GM21390 (cell line): ENCODE measurements around the gene CKLF.
A peak's percentile ranks its signal among the peaks of the same experiment; 100 is the strongest.
"Not testable (repeated sequence)": the region's sequence is repeated elsewhere in the genome, so short reads cannot be mapped to it uniquely, and the experiment has no call there.

ENCODE experiments used
- ATAC-seq: cut with Tn5 transposase; IDR thresholded peaks from one replicate; pipeline ENCODE4 v1.9.1; 2021; ENCODE audit not compliant: unreplicated experiment

CKLF gene

GRCh38 chr16:66552286-66553177 lies at the start of gene CKLF:
TSS of gene CKLF (plus strand) at chr16:66552576. CDS start at chr16:66552716, 140 bp downstream.
- ATAC-seq, result peak; percentile 67

DNA sequence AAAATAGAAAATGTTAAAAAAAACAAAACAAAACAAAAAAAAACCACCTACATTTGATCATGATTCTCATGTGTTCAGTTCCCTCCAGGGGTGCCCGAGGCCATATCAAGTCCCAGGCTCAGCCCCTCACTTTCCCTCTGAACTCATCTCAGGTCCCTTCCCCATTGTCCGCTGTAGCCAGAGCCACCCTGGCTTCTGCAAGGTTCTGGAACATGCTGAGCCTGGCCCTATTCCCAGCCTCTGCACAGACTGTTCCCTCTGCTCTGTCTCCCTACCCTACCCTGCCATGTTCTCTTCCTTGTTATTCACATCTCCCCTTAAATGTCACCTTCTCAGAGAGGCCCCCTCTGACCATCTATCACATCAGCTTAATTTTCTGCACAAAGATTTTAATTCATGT lies 49.3 kb upstream of the CKLF start:
- ATAC-seq, result no peak

DNA sequence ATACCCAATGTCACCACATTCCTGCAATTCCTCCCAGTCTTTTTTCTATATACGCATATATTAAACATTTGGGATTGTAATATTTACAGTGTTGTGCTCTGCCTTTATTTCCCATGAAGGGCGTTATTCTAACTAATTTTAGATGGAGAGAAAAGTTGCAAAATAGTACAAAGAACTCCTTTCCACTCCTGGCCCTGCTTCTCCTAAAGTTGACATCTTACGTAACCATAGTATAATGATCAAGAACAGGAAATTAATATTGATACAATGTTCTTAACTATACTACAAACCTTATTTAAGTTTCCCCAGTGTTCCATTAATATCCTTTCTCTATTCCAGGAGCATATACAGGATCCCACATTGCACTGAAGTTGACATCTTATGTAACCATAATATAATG lies 48.8 kb upstream of the CKLF start:
- ATAC-seq, result no peak

DNA sequence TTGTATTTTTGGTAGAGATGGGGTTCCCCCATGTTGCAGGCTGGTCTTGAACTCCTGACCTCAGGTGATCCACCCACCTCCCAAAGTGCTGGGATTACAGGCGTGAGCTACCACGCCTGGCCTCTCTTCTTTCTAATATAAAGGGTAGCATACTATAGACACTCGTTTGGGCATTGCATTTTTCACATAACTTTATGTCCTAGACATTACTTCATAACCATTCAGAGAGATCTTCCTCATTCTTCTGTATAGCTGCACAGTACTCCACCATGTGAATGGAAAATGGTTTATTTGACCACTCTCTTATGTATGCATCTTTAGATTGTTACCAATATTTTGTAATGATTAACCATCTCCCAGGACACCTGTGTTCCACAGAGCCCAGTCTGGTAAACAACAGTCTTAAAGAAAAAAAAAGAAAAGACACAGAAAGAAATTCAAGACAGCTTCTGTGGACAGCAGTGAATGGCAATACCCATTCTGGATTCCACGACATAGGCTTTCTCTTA lies 44.6 kb upstream of the CKLF start:
- ATAC-seq, result no peak

DNA sequence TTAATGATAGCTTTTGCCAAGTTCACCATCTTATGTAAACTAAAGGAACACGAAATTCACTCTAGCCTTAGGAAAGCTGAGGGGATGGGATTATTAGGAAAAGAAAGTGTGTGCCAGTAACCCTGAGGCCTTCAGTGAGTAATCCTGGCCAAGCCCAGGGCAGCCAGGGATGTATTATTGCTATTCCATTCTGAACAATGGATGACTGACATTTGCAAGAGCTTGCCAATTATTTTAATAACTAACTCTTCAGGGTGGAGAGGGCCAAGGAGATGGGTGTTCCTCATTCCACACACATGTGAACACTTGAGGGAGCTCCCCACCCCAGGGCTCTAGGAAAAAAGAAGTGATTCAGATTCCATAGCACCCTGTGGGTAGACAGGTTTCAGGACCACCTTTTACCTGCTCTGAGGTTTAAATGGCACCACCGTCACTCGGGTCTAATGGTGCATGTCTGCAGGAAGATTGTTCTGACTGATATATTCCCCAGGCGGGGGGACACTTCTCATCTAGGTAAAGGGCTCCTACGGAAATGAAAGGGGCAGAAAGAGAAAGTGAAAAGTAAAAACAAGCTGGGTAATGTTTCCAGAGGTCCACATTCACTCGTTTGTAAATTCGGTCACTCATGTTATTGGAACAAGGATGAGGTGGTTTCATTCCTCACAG lies 44.0 kb upstream of the CKLF start:
- ATAC-seq, result no peak

- no peak for ATAC-seq
Observed at GRCh38 chr16:66508914-66509496, 43.4 kb upstream of the CKLF start.

GRCh38 chr16:66509576-66509975 lies 42.8 kb upstream of the CKLF start:
- ATAC-seq, result no peak

DNA sequence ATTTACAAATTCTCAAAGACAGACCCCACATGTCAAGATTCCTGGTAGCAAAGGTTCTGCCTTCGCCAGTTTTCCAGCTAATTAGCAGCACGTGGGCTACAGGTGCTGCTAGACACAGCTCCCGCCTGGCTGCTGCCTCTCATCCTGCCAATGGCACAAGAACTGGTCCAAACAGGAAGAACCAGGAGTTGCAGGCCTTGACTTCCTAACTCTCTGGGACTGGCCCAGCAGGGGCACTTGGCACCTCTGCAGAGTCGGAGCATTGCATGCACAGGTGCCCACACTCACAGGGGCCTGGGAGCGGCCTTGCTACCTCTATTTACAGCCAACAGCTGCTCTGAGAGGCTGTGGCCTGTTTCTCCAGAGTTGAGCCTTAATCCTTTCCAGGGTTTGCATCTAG lies 42.1 kb upstream of the CKLF start:
- no peak for ATAC-seq

DNA sequence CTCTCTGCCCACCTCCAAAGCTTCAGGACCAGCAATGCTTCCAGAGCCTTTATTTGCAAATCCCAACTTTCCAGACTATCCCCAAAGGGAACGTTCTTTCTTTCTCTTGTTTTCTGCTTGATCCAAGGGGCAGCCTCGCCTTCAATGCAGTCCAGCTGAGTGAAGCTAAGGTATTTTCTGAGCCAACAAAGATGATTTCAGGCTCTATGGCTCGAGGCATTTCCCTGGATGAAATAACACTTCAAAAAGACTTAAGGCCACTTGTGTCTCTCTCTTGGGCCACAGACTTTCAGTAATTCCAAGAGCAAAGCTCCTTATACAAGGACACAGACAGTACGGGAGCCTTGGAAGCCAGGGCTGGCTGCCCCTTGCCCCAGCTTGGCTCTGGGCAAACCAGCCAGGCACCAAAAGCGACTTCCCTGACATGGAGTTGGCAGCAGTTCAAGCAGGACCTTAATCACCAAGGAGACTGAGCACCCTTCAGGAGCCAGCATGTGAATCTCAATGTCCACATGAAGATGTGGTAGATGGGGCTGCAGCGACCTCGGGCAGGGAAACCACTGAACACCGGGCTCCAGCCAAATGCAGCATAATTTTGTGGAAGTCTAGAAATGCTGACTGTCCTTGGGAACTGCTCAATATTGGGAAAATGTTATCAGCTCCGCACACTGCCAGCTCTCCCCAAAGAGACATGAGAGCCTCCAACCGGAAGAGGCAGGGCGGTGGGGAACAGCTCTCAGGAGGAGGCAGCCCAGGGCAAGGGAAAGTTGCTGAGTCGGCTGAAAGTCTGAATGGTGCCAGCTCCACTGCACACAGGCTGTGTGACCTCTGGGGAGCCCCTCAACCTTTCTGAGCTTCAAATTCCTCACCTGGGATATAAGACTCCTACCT lies 41.4 kb upstream of the CKLF start:
- no peak for ATAC-seq

DNA sequence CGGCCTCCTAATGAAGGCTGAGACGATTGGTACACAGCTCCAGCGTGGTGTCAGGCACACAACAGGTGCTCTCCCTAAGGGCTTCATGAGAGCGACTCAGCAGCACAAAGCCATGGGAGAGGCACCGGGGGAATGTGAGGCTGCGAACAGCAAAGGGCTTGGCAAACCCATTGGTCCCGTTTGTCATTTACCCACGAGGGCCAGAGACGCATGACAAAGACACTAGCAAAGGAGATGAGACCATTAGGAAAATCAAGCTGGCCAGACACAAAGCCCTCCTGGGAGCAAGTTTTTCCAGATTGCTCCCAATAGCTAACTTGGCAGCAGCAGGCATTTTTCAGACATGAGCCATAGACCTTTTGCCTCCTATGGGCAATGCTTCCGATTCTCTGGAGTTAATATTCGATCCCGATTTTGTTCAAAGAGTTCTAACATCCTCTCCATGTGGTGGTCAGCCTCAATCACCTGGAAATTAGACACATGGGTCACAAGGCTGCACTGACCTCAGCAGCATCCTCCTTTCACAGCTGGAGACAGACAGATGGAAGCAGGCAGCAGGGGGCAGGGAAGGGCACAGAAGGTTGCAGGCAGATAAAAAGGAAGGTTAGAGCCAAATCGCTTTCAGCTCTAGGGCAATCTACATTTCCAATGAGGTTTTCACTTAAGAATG lies 40.6 kb upstream of the CKLF start:
- no peak for ATAC-seq

- ATAC-seq, result no peak
Observed at GRCh38 chr16:66512272-66513110, 39.9 kb upstream of the CKLF start.

GRCh38 chr16:66513111-66513723 lies 39.2 kb upstream of the CKLF start:
- ATAC-seq, result no peak

GRCh38 chr16:66514391-66514790 lies 38.0 kb upstream of the CKLF start:
- not testable (repeated sequence) for ATAC-seq

- not testable (repeated sequence) for ATAC-seq
Observed at GRCh38 chr16:66514980-66515595, 37.3 kb upstream of the CKLF start.

DNA sequence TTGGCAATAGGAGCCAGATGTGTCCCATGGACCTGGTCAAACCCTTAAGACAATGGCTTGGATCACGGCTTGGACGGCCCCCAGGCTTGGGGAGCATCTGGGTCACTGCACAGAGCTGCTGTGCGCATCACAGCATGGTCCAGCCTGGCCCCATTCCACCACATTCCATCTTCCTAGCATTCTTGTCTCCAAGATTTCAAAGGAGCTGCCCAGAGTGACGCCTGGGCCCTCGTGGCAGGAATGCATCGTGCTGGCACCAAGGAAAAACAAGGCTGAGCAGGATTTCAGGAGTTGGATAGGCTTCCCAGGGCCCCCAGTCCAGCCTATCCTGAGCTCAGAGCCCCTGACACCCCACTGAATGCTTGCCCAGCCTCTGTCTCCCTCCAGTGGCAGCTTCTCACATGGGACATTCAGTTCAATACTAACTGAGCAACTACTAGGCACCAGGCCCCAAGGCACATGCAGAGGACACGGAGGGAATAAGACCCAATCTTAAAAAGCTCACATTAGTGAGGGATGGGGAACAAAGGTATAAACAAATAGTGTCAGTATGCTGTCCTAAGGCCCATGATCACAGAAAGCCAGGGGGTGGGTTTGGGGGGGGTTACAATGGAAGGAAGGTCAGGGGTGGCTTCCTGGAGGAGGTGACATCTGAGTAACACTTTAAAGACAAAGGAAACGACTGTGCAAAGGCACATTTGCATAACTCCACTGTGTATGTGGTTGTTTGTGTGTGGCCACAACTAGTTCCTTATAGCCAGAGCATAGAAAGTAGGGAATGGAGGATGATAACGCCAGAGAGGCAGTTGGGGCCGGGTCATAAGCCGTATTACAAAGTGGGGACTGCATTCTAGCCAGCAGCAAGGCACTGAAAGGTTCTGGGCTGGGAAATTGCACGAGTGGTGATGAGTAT lies 36.5 kb upstream of the CKLF start:
- no peak for ATAC-seq

GRCh38 chr16:66516509-66516807 lies 35.9 kb upstream of the CKLF start:
- ATAC-seq, result peak; percentile 18

GRCh38 chr16:66516808-66517585 lies 35.4 kb upstream of the CKLF start:
- peak; percentile 97 for ATAC-seq
